ENCODE measurements around the gene NT5C1A. TPM values are rescaled to one million over a fixed set of nuclear protein-coding genes. Genes with fewer than 3 reads are reported as not detected.

The NT5C1A gene
- total and polyA plus RNA-seq, 5 donors from 2014 or later = 0.37 to 0.47 TPM; not detected in 3

DNA sequence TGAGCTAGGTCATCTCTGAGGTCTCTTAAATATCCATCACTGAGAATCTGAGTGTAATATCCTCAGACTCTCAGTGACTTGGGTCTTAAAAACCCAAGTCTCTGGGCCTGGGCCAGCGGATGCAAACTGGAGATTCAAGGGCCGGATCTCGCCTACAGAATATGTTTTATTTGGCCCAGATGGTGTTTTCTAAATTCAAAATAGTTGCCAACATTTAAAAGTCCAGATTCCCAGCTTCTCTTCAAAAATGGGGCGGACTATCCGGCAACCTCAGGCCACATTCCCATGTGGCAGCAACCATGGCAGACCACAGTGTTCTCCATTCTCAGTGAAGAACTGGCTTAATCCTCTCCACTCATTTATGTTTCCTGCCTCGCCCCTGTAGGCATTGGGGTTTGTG, 19.8 kb downstream of the NT5C1A start:
- Histone ChIP-seq H3K4me1 (ENCODE audit: control insufficient read depth, insufficient read depth, low read length, poor library complexity, severe bottlenecking) (peaks cover 4% of the 10 kb centered on the region), H3K4me3 (ENCODE audit: low read depth, low read length) (no peak overlapping the region), H3K27ac (ENCODE audit: insufficient read depth, low read length, poor library complexity, severe bottlenecking) (no peak overlapping the region), H3K36me3 (ENCODE audit: control insufficient read depth, insufficient read depth, low read length) (no peaks in the 10 kb centered on the region), H3K9me3 (ENCODE audit: control insufficient read depth in 2 of 2, low read length in 2 of 2) (no peaks in the 10 kb centered on the region), H3K27me3 (ENCODE audit: control insufficient read depth, insufficient read depth, low read length) (no peaks in the 10 kb centered on the region)
- DNase-seq (no peak), ATAC-seq (ENCODE audit: low read depth in 2 of 2) (no peak)
- H3K36me3 Mint-ChIP-seq = no peaks in the 10 kb centered on the region
- H3K27me3 Mint-ChIP-seq = peaks cover 7% of the 10 kb centered on the region
- H3K27ac Mint-ChIP-seq = no peak overlapping the region
- H3K9me3 Mint-ChIP-seq = no peaks in the 10 kb centered on the region
- H3K4me3 Mint-ChIP-seq = no peak overlapping the region
- peaks cover 0 to 6% (median 5%) of the 10 kb centered on the region in 4 donors for H3K4me1 Mint-ChIP-seq

DNA sequence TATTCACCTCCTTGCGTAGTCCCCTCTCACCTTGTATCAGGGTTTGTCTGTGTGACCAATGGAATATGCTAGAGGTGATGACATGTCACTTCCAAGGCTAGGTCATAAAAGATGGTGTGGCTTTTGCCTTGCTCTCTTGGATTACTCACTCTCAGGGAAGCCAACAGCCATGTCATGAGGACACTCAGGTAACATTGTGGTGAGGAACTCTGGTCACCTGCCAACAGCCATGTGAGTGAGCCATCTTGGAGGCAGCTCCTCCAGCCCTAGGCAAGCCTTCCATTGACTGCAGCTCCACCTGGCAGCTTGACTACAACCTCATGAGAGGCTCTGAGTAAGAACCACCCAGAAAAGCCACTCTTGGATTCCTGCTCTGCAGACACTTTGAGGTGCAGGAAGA, 21.5 kb downstream of the NT5C1A start:
- Histone ChIP-seq H3K4me1 (ENCODE audit: control insufficient read depth, insufficient read depth, low read length, poor library complexity, severe bottlenecking) (peaks cover 4% of the 10 kb centered on the region), H3K36me3 (ENCODE audit: control insufficient read depth, insufficient read depth, low read length) (no peaks in the 10 kb centered on the region), H3K4me3 (ENCODE audit: low read depth, low read length) (no peak overlapping the region), H3K9me3 (ENCODE audit: control insufficient read depth in 2 of 2, low read length in 2 of 2) (no peaks in the 10 kb centered on the region), H3K27me3 (ENCODE audit: control insufficient read depth, insufficient read depth, low read length) (no peaks in the 10 kb centered on the region), H3K27ac (ENCODE audit: insufficient read depth, low read length, poor library complexity, severe bottlenecking) (no peak overlapping the region)
- Mint-ChIP-seq H3K27me3 (peaks cover 9% of the 10 kb centered on the region), H3K4me1 (peaks cover 0 to 6% (median 4%) of the 10 kb centered on the region in 4 donors), H3K9me3 (no peaks in the 10 kb centered on the region), H3K4me3 (no peak overlapping the region), H3K27ac (no peak overlapping the region), H3K36me3 (no peaks in the 10 kb centered on the region)
- DNase-seq (no peak), ATAC-seq (ENCODE audit: low read depth in 2 of 2) (no peak)

DNA sequence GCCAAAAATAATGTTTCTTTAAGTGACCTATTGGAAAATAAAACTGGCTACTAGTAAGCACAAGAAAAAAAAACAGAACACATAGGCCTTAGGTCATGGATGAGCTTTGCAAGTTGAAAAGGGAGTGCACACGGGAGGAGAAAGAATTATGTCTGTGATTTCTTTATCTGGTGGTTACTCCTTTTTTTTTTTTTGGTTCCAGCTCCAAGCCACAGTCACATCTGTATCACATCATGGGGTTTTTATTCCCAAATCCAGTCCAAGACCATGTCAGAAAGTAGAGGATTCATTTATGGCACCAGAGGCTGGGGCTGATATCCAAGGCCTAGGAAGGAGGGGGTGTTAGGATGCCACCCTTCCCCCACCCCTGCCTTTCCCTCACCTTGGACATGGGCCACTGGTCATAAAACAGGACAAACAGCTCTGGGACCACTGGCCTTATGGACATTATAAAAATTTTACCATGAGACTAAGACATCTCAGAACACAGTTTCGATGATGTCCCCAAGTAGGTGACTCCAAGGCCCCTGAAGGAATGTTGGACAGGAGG, 22.2 kb downstream of the NT5C1A start:
- Mint-ChIP-seq H3K27ac (no peak overlapping the region), H3K4me3 (no peak overlapping the region), H3K4me1 (peaks cover 0 to 6% (median 4%) of the 10 kb centered on the region in 4 donors), H3K36me3 (no peaks in the 10 kb centered on the region), H3K9me3 (no peaks in the 10 kb centered on the region), H3K27me3 (peaks cover 9% of the 10 kb centered on the region)
- no peak for DNase-seq
- Histone ChIP-seq H3K4me3 (ENCODE audit: low read depth, low read length) (no peak overlapping the region), H3K27me3 (ENCODE audit: control insufficient read depth, insufficient read depth, low read length) (no peaks in the 10 kb centered on the region), H3K36me3 (ENCODE audit: control insufficient read depth, insufficient read depth, low read length) (no peaks in the 10 kb centered on the region), H3K4me1 (ENCODE audit: control insufficient read depth, insufficient read depth, low read length, poor library complexity, severe bottlenecking) (peaks cover 4% of the 10 kb centered on the region), H3K9me3 (ENCODE audit: control insufficient read depth in 2 of 2, low read length in 2 of 2) (no peaks in the 10 kb centered on the region), H3K27ac (ENCODE audit: insufficient read depth, low read length, poor library complexity, severe bottlenecking) (no peak overlapping the region)
- no peak for ATAC-seq (ENCODE audit: low read depth in 2 of 2)

DNA sequence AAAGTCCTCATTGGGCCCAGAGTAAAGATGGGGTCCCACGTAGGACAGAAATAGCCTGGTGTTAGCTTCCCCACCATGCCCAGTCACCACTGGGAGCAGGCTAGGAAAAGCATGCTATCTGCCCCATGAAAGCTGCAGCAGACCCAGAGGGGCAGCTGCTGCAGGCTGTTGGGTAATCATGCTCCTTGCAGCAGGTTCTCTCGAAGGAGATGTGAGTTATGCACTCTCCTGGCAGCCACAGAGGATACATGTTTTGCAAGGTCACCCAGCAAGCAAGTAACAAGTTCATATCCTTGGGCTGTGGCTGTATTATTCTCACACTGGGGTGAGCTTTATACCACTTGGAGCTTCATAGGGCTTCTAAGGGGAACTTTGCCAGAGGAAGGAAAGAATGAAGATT, 23.4 kb downstream of the NT5C1A start:
- Histone ChIP-seq H3K4me1 (ENCODE audit: control insufficient read depth, insufficient read depth, low read length, poor library complexity, severe bottlenecking) (no peaks in the 10 kb centered on the region), H3K27me3 (ENCODE audit: control insufficient read depth, insufficient read depth, low read length) (no peaks in the 10 kb centered on the region), H3K36me3 (ENCODE audit: control insufficient read depth, insufficient read depth, low read length) (no peaks in the 10 kb centered on the region), H3K9me3 (ENCODE audit: control insufficient read depth in 2 of 2, low read length in 2 of 2) (no peaks in the 10 kb centered on the region), H3K4me3 (ENCODE audit: low read depth, low read length) (no peak overlapping the region), H3K27ac (ENCODE audit: insufficient read depth, low read length, poor library complexity, severe bottlenecking) (no peak overlapping the region)
- DNase-seq = no peak
- peaks cover 5% of the 10 kb centered on the region for H3K27me3 Mint-ChIP-seq
- no peaks in the 10 kb centered on the region for H3K9me3 Mint-ChIP-seq
- peak overlapping the region in 1 of 3 donors; percentile 1 for H3K27ac Mint-ChIP-seq
- no peaks in the 10 kb centered on the region for H3K36me3 Mint-ChIP-seq
- no peak overlapping the region for H3K4me3 Mint-ChIP-seq
- no peak for ATAC-seq (ENCODE audit: low read depth in 2 of 2)
- peaks cover 0 to 4% (median 3%) of the 10 kb centered on the region in 4 donors for H3K4me1 Mint-ChIP-seq

DNA sequence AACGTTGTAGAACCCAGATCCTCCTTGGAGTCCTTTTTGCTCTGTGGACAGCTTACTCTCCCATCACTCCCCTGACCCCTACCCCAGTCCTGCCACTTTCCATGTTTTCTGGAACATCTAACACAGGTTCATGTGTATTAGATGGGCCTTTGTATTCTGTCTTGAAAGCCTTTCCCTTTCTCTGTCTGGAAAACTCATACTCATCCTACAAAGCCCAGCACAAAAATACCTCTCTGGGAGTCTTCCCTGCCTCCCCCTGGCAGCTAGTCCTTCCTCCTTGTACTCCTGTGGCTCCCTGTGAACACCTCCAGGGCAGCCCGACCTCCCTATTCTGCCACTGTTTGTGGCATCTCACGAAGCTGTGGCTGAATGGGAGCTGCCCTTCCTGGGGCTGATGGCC, 24.7 kb downstream of the NT5C1A start:
- ATAC-seq (ENCODE audit: low read depth in 2 of 2) = no peak
- H3K4me1 ChIP-seq (ENCODE audit: control insufficient read depth, insufficient read depth, low read length, poor library complexity, severe bottlenecking) = no peaks in the 10 kb centered on the region
- no peaks in the 10 kb centered on the region for H3K4me1 Mint-ChIP-seq

DNA sequence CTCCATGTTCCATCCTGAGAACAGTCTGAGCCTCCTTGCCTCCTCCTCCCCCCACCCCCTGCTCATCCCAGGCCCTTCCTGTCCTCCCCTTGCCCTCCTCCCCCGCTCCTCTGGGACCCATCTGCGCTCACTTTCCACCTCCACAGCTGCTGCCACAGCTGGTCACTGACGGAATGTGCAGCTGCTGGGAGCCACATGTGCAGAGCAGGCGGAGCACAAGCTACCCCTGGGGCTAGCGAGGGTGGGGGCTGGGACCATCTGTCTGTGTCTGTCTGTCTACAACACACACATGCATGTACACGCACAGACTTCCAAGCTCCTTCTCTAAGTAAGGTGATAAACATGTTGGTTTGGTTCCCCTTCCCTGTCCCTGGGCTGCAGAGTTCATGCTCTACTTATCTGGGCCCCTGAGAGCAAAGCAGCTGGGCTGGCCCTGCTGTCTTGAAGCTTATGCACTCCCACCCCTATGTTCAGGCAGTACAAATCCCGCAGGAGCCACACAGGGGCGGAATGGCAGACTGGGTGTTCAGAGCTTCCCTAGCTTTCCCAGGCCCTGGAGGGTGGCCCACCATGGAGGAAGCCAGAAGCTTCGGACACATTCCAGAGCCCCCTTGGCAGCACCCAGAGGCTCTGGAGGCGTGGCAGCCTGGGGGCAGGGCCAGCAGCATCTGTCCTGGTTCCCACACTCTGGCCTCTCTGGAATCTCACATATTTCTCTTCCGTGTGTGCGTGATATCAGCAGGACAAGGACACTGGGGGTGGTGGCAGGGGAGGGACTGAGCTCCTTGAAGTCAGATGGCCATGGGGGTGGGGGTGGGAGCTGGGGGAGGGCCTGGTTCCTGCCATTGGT, 25.4 kb downstream of the NT5C1A start:
- Mint-ChIP-seq H3K36me3 (no peaks in the 10 kb centered on the region), H3K27ac (no peak overlapping the region), H3K4me1 (no peaks in the 10 kb centered on the region), H3K27me3 (peaks cover 5% of the 10 kb centered on the region), H3K9me3 (no peaks in the 10 kb centered on the region), H3K4me3 (no peak overlapping the region)
- no peaks in the 10 kb centered on the region for H3K4me1 ChIP-seq (ENCODE audit: control insufficient read depth, insufficient read depth, low read length, poor library complexity, severe bottlenecking)
- no peak overlapping the region for H3K27ac ChIP-seq (ENCODE audit: insufficient read depth, low read length, poor library complexity, severe bottlenecking)
- H3K27me3 ChIP-seq (ENCODE audit: control insufficient read depth, insufficient read depth, low read length) = no peaks in the 10 kb centered on the region
- no peaks in the 10 kb centered on the region for H3K9me3 ChIP-seq (ENCODE audit: control insufficient read depth in 2 of 2, low read length in 2 of 2)
- no peaks in the 10 kb centered on the region for H3K36me3 ChIP-seq (ENCODE audit: control insufficient read depth, insufficient read depth, low read length)
- ATAC-seq (ENCODE audit: low read depth in 2 of 2) (no peak), DNase-seq (no peak)
- no peak overlapping the region for H3K4me3 ChIP-seq (ENCODE audit: low read depth, low read length)

More for the DNA sequence above, 24.7 kb downstream of the NT5C1A start:
- DNase-seq = no peak
- H3K27me3 Mint-ChIP-seq = peaks cover 5% of the 10 kb centered on the region
- no peak overlapping the region for H3K27ac Mint-ChIP-seq
- no peaks in the 10 kb centered on the region for H3K9me3 Mint-ChIP-seq
- Histone ChIP-seq H3K36me3 (ENCODE audit: control insufficient read depth, insufficient read depth, low read length) (no peaks in the 10 kb centered on the region), H3K9me3 (ENCODE audit: control insufficient read depth in 2 of 2, low read length in 2 of 2) (no peaks in the 10 kb centered on the region), H3K4me3 (ENCODE audit: low read depth, low read length) (no peak overlapping the region), H3K27me3 (ENCODE audit: control insufficient read depth, insufficient read depth, low read length) (no peaks in the 10 kb centered on the region), H3K27ac (ENCODE audit: insufficient read depth, low read length, poor library complexity, severe bottlenecking) (no peak overlapping the region)
- H3K4me3 Mint-ChIP-seq = no peak overlapping the region
- H3K36me3 Mint-ChIP-seq = no peaks in the 10 kb centered on the region

DNA sequence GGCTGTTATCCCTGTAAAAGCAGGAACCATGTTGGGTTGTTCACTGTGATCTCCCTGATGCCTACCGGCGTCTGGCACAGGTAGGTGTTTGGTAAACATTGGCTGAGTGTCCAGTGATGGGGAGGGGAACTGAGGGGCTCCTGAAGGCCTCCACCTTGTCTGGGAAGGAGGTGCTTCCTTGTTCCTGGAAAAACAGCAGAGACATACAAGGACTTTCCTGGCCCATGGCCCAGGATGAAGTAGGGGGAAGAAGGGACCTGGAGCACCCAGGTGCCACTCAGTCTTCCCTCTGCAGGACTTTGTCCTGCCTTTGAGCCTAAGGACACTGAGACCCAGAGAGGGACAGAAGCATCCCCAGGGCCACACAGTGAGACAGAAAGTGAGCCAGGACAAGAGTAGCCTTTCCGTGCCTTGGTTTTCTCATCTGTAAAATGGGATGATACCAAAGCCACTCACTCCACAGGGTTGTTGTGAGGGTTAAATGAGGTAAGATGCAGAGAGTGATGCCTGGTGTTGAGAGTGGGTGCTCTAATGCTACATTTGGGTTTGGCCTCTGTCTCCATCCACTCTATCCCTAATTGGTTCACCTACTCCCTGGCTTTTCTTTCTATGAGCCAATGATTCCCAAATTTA, 26.4 kb downstream of the NT5C1A start:
- no peak for ATAC-seq (ENCODE audit: low read depth in 2 of 2)
- H3K4me1 ChIP-seq (ENCODE audit: control insufficient read depth, insufficient read depth, low read length, poor library complexity, severe bottlenecking) = no peaks in the 10 kb centered on the region
- Mint-ChIP-seq H3K27me3 (peaks cover 5% of the 10 kb centered on the region), H3K4me1 (no peaks in the 10 kb centered on the region), H3K9me3 (no peaks in the 10 kb centered on the region), H3K36me3 (no peaks in the 10 kb centered on the region), H3K27ac (no peak overlapping the region), H3K4me3 (no peak overlapping the region)
- no peak overlapping the region for H3K27ac ChIP-seq (ENCODE audit: insufficient read depth, low read length, poor library complexity, severe bottlenecking)
- no peaks in the 10 kb centered on the region for H3K27me3 ChIP-seq (ENCODE audit: control insufficient read depth, insufficient read depth, low read length)
- no peak for DNase-seq
- H3K36me3 ChIP-seq (ENCODE audit: control insufficient read depth, insufficient read depth, low read length) = no peaks in the 10 kb centered on the region
- no peak overlapping the region for H3K4me3 ChIP-seq (ENCODE audit: low read depth, low read length)
- no peaks in the 10 kb centered on the region for H3K9me3 ChIP-seq (ENCODE audit: control insufficient read depth in 2 of 2, low read length in 2 of 2)
